KMS-11 (cell line): Measurements from ENCODE around the gene OR2V1.

Source experiments
- H2AFZ ChIP-seq: fragments of 200-600 bp; sonication (generic); 2 replicates; pipeline ENCODE4 v1.6.1; 2016; ENCODE audit warnings: antibody characterized with exemption, mixed run types, low read depth
- H3K27ac ChIP-seq: fragments of 200-600 bp; sonication (generic); 2 replicates; pipeline ENCODE4 v1.6.1; 2016; ENCODE audit warnings: mild to moderate bottlenecking, mixed run types
- H3K27me3 ChIP-seq: fragments of 200-600 bp; sonication (generic); 2 replicates; pipeline ENCODE4 v1.6.1; 2017; ENCODE audit warnings: mild to moderate bottlenecking, low read depth, mixed run types, moderate library complexity; ENCODE audit not compliant: insufficient read depth
- H3K36me3 ChIP-seq: fragments of 200-600 bp; sonication (generic); 2 replicates; pipeline ENCODE4 v1.6.1; 2017; ENCODE audit warnings: mild to moderate bottlenecking, mixed run types; ENCODE audit not compliant: insufficient read depth
- H3K4me1 ChIP-seq: fragments of 200-600 bp; sonication (generic); 2 replicates; pipeline ENCODE4 v1.6.1; 2016; ENCODE audit warnings: mild to moderate bottlenecking, low read depth, mixed run types; ENCODE audit not compliant: poor library complexity, severe bottlenecking
- H3K4me2 ChIP-seq: fragments of 200-600 bp; sonication (generic); 2 replicates; pipeline ENCODE4 v1.7.0; 2016; ENCODE audit warnings: mild to moderate bottlenecking, mixed run types
- H3K4me3 ChIP-seq: fragments of 200-600 bp; sonication (generic); IDR thresholded peaks from 2 replicates; pipeline ENCODE4 v1.6.1; 2017; ENCODE audit warnings: low read depth, low read length, mixed read lengths; ENCODE audit not compliant: insufficient read depth
- H3K79me2 ChIP-seq: fragments of 200-600 bp; sonication (generic); 2 replicates; pipeline ENCODE4 v1.6.1; 2016; ENCODE audit warnings: low read depth, mixed run types; ENCODE audit not compliant: insufficient read depth
- H3K9ac ChIP-seq: fragments of 200-600 bp; sonication (generic); 2 replicates; pipeline ENCODE4 v1.6.1; 2016; ENCODE audit warnings: mild to moderate bottlenecking, mixed run types
- H4K20me1 ChIP-seq: fragments of 200-600 bp; sonication (generic); 2 replicates; pipeline ENCODE4 v1.6.1; 2016; ENCODE audit warnings: mild to moderate bottlenecking, mixed run types; ENCODE audit not compliant: insufficient read depth
- CTCF ChIP-seq: fragments of 200-600 bp; sonication (generic); conservative IDR thresholded peaks from 2 replicates; pipeline ENCODE4 v1.6.1; 2017; ENCODE audit warnings: low read depth, mild to moderate bottlenecking, antibody characterized with exemption, low read length, moderate library complexity, mixed read lengths

Gene OR2V1

GRCh38 chr5:181088289-181088688, 42.7 kb downstream of the OR2V1 start:
- no peaks in the 10 kb centered on the region for H4K20me1 ChIP-seq
- no peak overlapping the region for H3K4me3 ChIP-seq
- H3K4me1 ChIP-seq: no peaks in the 10 kb centered on the region
- H3K36me3 ChIP-seq: no peaks in the 10 kb centered on the region
- no peaks in the 10 kb centered on the region for H3K79me2 ChIP-seq
- no peak overlapping the region for H3K9ac ChIP-seq
- H2AFZ ChIP-seq: no peak overlapping the region
- H3K4me2 ChIP-seq: no peak overlapping the region
- no peak for TF ChIP-seq CTCF
- no peaks in the 10 kb centered on the region; the same call in 1 of the 2 replicates for H3K27me3 ChIP-seq
- H3K27ac ChIP-seq: no peak overlapping the region

- no peak overlapping the region for H3K9ac ChIP-seq
- H3K36me3 ChIP-seq: no peaks in the 10 kb centered on the region
- no peaks in the 10 kb centered on the region for H4K20me1 ChIP-seq
- H3K4me3 ChIP-seq: no peak overlapping the region
- H3K4me1 ChIP-seq: no peaks in the 10 kb centered on the region
- no peak overlapping the region for H3K4me2 ChIP-seq
- H3K27me3 ChIP-seq: no peaks in the 10 kb centered on the region
- no peaks in the 10 kb centered on the region for H3K79me2 ChIP-seq
- no peak overlapping the region for H3K27ac ChIP-seq
- H2AFZ ChIP-seq: no peak overlapping the region
- no peak for TF ChIP-seq CTCF
Observed at GRCh38 chr5:181087309-181087708, 43.7 kb downstream of the OR2V1 start.

- no peak overlapping the region for H3K4me3 ChIP-seq
- H3K27me3 ChIP-seq: no peaks in the 10 kb centered on the region
- no peak overlapping the region for H3K27ac ChIP-seq
- no peaks in the 10 kb centered on the region for H4K20me1 ChIP-seq
- no peak overlapping the region for H3K9ac ChIP-seq
- H3K4me1 ChIP-seq: no peaks in the 10 kb centered on the region
- no peak overlapping the region for H3K4me2 ChIP-seq
- H2AFZ ChIP-seq: no peak overlapping the region
- no peaks in the 10 kb centered on the region for H3K36me3 ChIP-seq
- no peak for TF ChIP-seq CTCF
- no peaks in the 10 kb centered on the region for H3K79me2 ChIP-seq
Observed at GRCh38 chr5:181086884-181087205, 44.1 kb downstream of the OR2V1 start.

- Histone ChIP-seq H3K9ac (no peak overlapping the region), H3K4me3 (no peak overlapping the region), H3K79me2 (no peaks in the 10 kb centered on the region), H3K4me1 (no peaks in the 10 kb centered on the region), H3K36me3 (no peaks in the 10 kb centered on the region), H2AFZ (no peak overlapping the region), H3K27me3 (no peaks in the 10 kb centered on the region), H4K20me1 (no peaks in the 10 kb centered on the region), H3K27ac (no peak overlapping the region), H3K4me2 (no peak overlapping the region)
- no peak for TF ChIP-seq CTCF
Observed at GRCh38 chr5:181086026-181086883, 44.7 kb downstream of the OR2V1 start.
